SK-N-SH (cell line): ENCODE data around the gene NUDT1. TPM values are rescaled to one million over a fixed set of nuclear protein-coding genes. Genes with fewer than 3 reads are reported as not detected.

ENCODE experiments used
- CTCF ChIA-PET: fragments of 300-600, 350-600 bp; formaldehyde crosslinking; extraction: SDS; loops from one replicate; lab custom pipeline; 2021; lab: Yijun Ruan, JAX
- POLR2A ChIA-PET: fragments of 350-600 bp; sonication (Branson Sonifier 250); formaldehyde crosslinking; extraction: SDS; loops from one replicate; lab custom pipeline; 2020; ENCODE audit warnings: antibody characterized with exemption, inconsistent platforms; lab: Yijun Ruan, JAX
- DNase-seq: peaks from one replicate; pipeline ENCODE4 v3.0.0; 2012
- H2AFZ ChIP-seq: fragments of 200-600 bp; sonication (generic); 2 replicates; pipeline ENCODE4 v1.8.1; 2016; ENCODE audit warnings: antibody characterized with exemption, mild to moderate bottlenecking, low read depth
- H3F3A ChIP-seq: fragments of 200-600 bp; sonication (generic); replicated peaks from 2 replicates; pipeline ENCODE3; 2016; ENCODE audit warnings: antibody characterized with exemption, mild to moderate bottlenecking; ENCODE audit not compliant: insufficient read depth
- H3K27ac ChIP-seq, 2 experiments: fragments of 200-500 bp in 1 of 2; fragments of 200-600 bp in 1 of 2; sonication (Bioruptor generic) in 1 of 2; sonication (generic), shearing (Covaris generic) in 1 of 2; 2 replicates each; pipeline versions ENCODE4 v1.5.1 to v1.6.1; 2014 to 2016; ENCODE audit warnings: low read depth in 2 of 2, inconsistent platforms in 1 of 2, low read length in 1 of 2, mild to moderate bottlenecking in 1 of 2, mixed read lengths in 1 of 2
- H3K27me3 ChIP-seq: fragments of 200-600 bp; sonication (generic), shearing (Covaris generic); 2 replicates; pipeline ENCODE4 v1.6.1; 2016; ENCODE audit warnings: mixed run types; ENCODE audit not compliant: insufficient read depth
- H3K36me3 ChIP-seq, 2 experiments: fragments of 200-500 bp in 1 of 2; fragments of 200-600 bp in 1 of 2; sonication (Bioruptor generic) in 1 of 2; sonication (generic) in 1 of 2; replicated peaks in 1 of 2; 2 replicates each; pipeline versions ENCODE3 to v1.5.1; 2014 to 2016; ENCODE audit warnings: low read length in 1 of 2, mild to moderate bottlenecking in 1 of 2; ENCODE audit not compliant: insufficient read depth in 2 of 2, control insufficient read depth in 1 of 2
- H3K4me1 ChIP-seq, 2 experiments: fragments of 200-500 bp in 1 of 2; fragments of 200-600 bp in 1 of 2; sonication (Bioruptor generic) in 1 of 2; sonication (generic), shearing (Covaris generic) in 1 of 2; 2 replicates each; pipeline versions ENCODE4 v1.5.1 to v1.6.1; 2014 to 2016; ENCODE audit warnings: low read depth in 1 of 2, low read length in 1 of 2, mixed run types in 1 of 2; ENCODE audit not compliant: insufficient read depth in 2 of 2, control insufficient read depth in 1 of 2
- H3K4me2 ChIP-seq: fragments of 200-600 bp; sonication (generic), shearing (Covaris generic); 2 replicates; pipeline ENCODE4 v1.6.1; 2017; ENCODE audit warnings: mixed run types
- H3K4me3 ChIP-seq, 2 experiments: fragments of 200-500 bp in 1 of 2; fragments of 200-600 bp in 1 of 2; sonication (Bioruptor generic) in 1 of 2; sonication (generic), shearing (Covaris generic) in 1 of 2; 2 replicates each; pipeline versions ENCODE4 v1.5.1 to v1.8.1; 2014 to 2016; ENCODE audit warnings: low read depth in 2 of 2, inconsistent platforms in 1 of 2, low read length in 1 of 2, mild to moderate bottlenecking in 1 of 2, mixed read lengths in 1 of 2, moderate library complexity in 1 of 2
- H3K79me2 ChIP-seq: fragments of 200-600 bp; sonication (generic); 2 replicates; pipeline ENCODE4 v1.8.1; 2017; ENCODE audit warnings: mild to moderate bottlenecking; ENCODE audit not compliant: insufficient read depth
- H3K9ac ChIP-seq: fragments of 200-600 bp; sonication (generic); 2 replicates; pipeline ENCODE4 v1.6.1; 2017; ENCODE audit warnings: mixed run types
- H3K9me2 ChIP-seq: fragments of 200-600 bp; sonication (generic); 2 replicates; pipeline ENCODE4 v1.6.1; 2017; ENCODE audit warnings: mixed run types
- H3K9me3 ChIP-seq: fragments of 200-600 bp; sonication (generic); 2 replicates; pipeline ENCODE4 v1.6.1; 2017; ENCODE audit warnings: mixed run types, mild to moderate bottlenecking, moderate library complexity
- H4K20me1 ChIP-seq: fragments of 200-600 bp; sonication (generic); 2 replicates; pipeline ENCODE4 v1.6.1; 2017; ENCODE audit warnings: mild to moderate bottlenecking, mixed run types; ENCODE audit not compliant: insufficient read depth
- CTCF ChIP-seq: fragments of 200-600 bp; sonication (generic); IDR thresholded peaks from 2 replicates; pipeline ENCODE4 v1.6.1; 2017; ENCODE audit warnings: antibody characterized with exemption, mild to moderate bottlenecking, moderate library complexity
- EP300 ChIP-seq, 2 experiments: IDR thresholded peaks; 2 replicates each; pipeline versions ENCODE4 v1.4.0 to v1.6.1; 2012; ENCODE audit warnings: borderline replicate concordance in 1 of 2, low read depth in 1 of 2, low read length in 1 of 2
- FOSL2 ChIP-seq: IDR thresholded peaks from 2 replicates; pipeline ENCODE4 v1.4.0; 2012; ENCODE audit warnings: low read depth, mild to moderate bottlenecking, moderate library complexity, borderline replicate concordance
- JUND ChIP-seq: IDR thresholded peaks from 2 replicates; pipeline ENCODE4 v1.4.0; 2012
- MXI1 ChIP-seq: IDR thresholded peaks from 2 replicates; pipeline ENCODE4 v1.6.1; 2012; ENCODE audit warnings: mild to moderate bottlenecking, low read depth, low read length, improper control_type of control experiment
- NFIC ChIP-seq: IDR thresholded peaks from 2 replicates; pipeline ENCODE4 v1.4.0; 2012; ENCODE audit warnings: borderline replicate concordance
- RAD21 ChIP-seq: IDR thresholded peaks from 2 replicates; pipeline ENCODE4 v1.6.1; 2012; ENCODE audit warnings: mild to moderate bottlenecking, low read length
- REST ChIP-seq: IDR thresholded peaks from 2 replicates; pipeline ENCODE4 v1.6.1; 2012; ENCODE audit warnings: mild to moderate bottlenecking, low read depth, low read length, moderate library complexity
- RFX5 ChIP-seq: IDR thresholded peaks from 2 replicates; pipeline ENCODE4 v1.6.1; 2012; ENCODE audit warnings: mild to moderate bottlenecking, improper control_type of control experiment, low read length
- SIN3A ChIP-seq: IDR thresholded peaks from 2 replicates; pipeline ENCODE4 v1.6.1; 2012; ENCODE audit warnings: low read depth, mild to moderate bottlenecking, low read length, moderate library complexity, borderline replicate concordance
- SMC3 ChIP-seq: IDR thresholded peaks from 2 replicates; pipeline ENCODE4 v1.6.1; 2012; ENCODE audit warnings: low read depth, low read length, improper control_type of control experiment
- TAF1 ChIP-seq: IDR thresholded peaks from 2 replicates; pipeline ENCODE4 v1.6.1; 2012; ENCODE audit warnings: low read depth, mild to moderate bottlenecking, low read length, moderate library complexity, borderline replicate concordance
- TCF12 ChIP-seq: IDR thresholded peaks from 2 replicates; pipeline ENCODE4 v1.4.0; 2012
- USF1 ChIP-seq: IDR thresholded peaks from 2 replicates; pipeline ENCODE4 v1.4.0; 2012; ENCODE audit warnings: low read depth, borderline replicate concordance
- YY1 ChIP-seq: IDR thresholded peaks from 2 replicates; pipeline ENCODE4 v1.4.0; 2012; ENCODE audit warnings: low read depth, mild to moderate bottlenecking
- ZBTB33 ChIP-seq: IDR thresholded peaks from 2 replicates; pipeline ENCODE4 v1.4.0; 2012; ENCODE audit warnings: low read depth, borderline replicate concordance
- WGBS: methylation state at CpG from one replicate; pipeline ENCODE4 v1.1.6; 2017; ENCODE audit warnings: low lambda C conversion rate; 5-methylcytosine and 5-hydroxymethylcytosine counted together
- polyA plus RNA-seq, 3 experiments: library from polyadenylated mRNA; depleted of rRNA; stranded (reverse); fragments of >200 nt; gene quantifications; 2 replicates each; pipeline ENCODE4 v1.2.3, GENCODE V29; 2012

NUDT1 gene
- polyA plus RNA-seq, 1 of the 3 experiments (the other 2 are of a cell fraction) = 98.1 TPM

- Histone ChIP-seq H2AFZ (no peak overlapping the region), H3K36me3 (peaks cover 21 to 43% of the 10 kb centered on the region in 2 experiments), H3K9me2 (no peaks in the 10 kb centered on the region), H3K4me2 (no peak overlapping the region), H3F3A (no peaks in the 10 kb centered on the region), H3K4me1 (peaks cover 0 to 23% of the 10 kb centered on the region in 2 experiments; a peak in 1 of 4 replicates), H3K27me3 (no peaks in the 10 kb centered on the region), H3K9me3 (peaks cover 6% of the 10 kb centered on the region; the same call in 1 of the 2 replicates), H4K20me1 (no peaks in the 10 kb centered on the region), H3K9ac (no peak overlapping the region), H3K27ac (no peak overlapping the region; a peak in 1 of 4 replicates), H3K79me2 (no peaks in the 10 kb centered on the region), H3K4me3 (no peak overlapping the region)
- TF ChIP-seq RAD21 = no peak
- no peak for TF ChIP-seq USF1
- POLR2A ChIA-PET = no interaction called here
- CTCF ChIA-PET = interaction anchor here (4.0 kb wide), 1 partner anchor 11 kb away, joined by 15 read pairs; no protein-coding TSS in a partner anchor
- peak; percentile 26 for DNase-seq
- WGBS = 96% methylated on average over 14 of the region's 15 CpGs
Measured at GRCh38 chr7:2198206-2198605, 43.8 kb upstream of the NUDT1 start.

GRCh38 chr7:2198760-2199159 lies 43.3 kb upstream of the NUDT1 start:
- Histone ChIP-seq H3K4me3 (no peak overlapping the region), H3K4me1 (peaks cover 0 to 25% of the 10 kb centered on the region in 2 experiments; a peak in 1 of 4 replicates), H3F3A (no peaks in the 10 kb centered on the region), H3K9ac (no peak overlapping the region), H3K27ac (no peak overlapping the region; a peak in 1 of 4 replicates), H4K20me1 (no peaks in the 10 kb centered on the region), H3K4me2 (no peak overlapping the region), H3K9me2 (no peaks in the 10 kb centered on the region), H3K79me2 (no peaks in the 10 kb centered on the region), H3K9me3 (peaks cover 6% of the 10 kb centered on the region; the same call in 1 of the 2 replicates), H3K36me3 (peaks cover 21 to 39% of the 10 kb centered on the region in 2 experiments), H3K27me3 (no peaks in the 10 kb centered on the region), H2AFZ (no peak overlapping the region)
- ChIA-PET CTCF (interaction anchor here (0.6 to 4.0 kb wide), 3 partner anchors 11 to 535 kb away, joined by 3 to 15 read pairs (median 3); no protein-coding TSS in a partner anchor), POLR2A (no interaction called here)
- 97% methylated on average over 9 of the region's 10 CpGs for WGBS
- no peak for DNase-seq
- no peak for TF ChIP-seq USF1
- TF ChIP-seq MXI1 = no peak
- no peak for TF ChIP-seq SIN3A
- TF ChIP-seq YY1 = no peak
- no peak for TF ChIP-seq REST
- no peak for TF ChIP-seq TAF1
- no peak for TF ChIP-seq JUND
- TF ChIP-seq RFX5 = no peak
- TF ChIP-seq CTCF = no peak
- no peak for TF ChIP-seq EP300 (IDR thresholded peaks at IDR 0.05; ENCODE audit: borderline replicate concordance in 1 of 2, low read depth in 1 of 2, low read length in 1 of 2)
- no peak for TF ChIP-seq TCF12
- no peak for TF ChIP-seq SMC3
- TF ChIP-seq ZBTB33 = no peak
- TF ChIP-seq NFIC = no peak
- TF ChIP-seq RAD21 = no peak
- no peak for TF ChIP-seq FOSL2
